GM18861 (cell line): ENCODE results near the gene TEX55.
A peak's percentile ranks its signal among the peaks of the same experiment; 100 is the strongest.
"Not testable (repeated sequence)": the region's sequence is repeated elsewhere in the genome, so short reads cannot be mapped to it uniquely, and the experiment has no call there.

Source experiments
- ATAC-seq: cut with Tn5 transposase; IDR thresholded peaks from one replicate; pipeline ENCODE4 v1.9.1; 2021; ENCODE audit not compliant: unreplicated experiment

TEX55 gene

GRCh38 chr3:119145500-119146167 lies at the start of gene TEX55:
Gene TEX55, plus strand, starts transcription at chr3:119146165. Its CDS starts 25 bp downstream, at chr3:119146190.
- ATAC-seq: no peak

GRCh38 chr3:119098003-119098402 lies 48.0 kb upstream of the TEX55 start:
- ATAC-seq: no peak

- ATAC-seq: peak; percentile 44
These were observed 47.2 kb upstream of the TEX55 start for GRCh38 chr3:119098619-119099222.

- ATAC-seq: no peak
These were observed 46.2 kb upstream of the TEX55 start for GRCh38 chr3:119099785-119100184.

- no peak for ATAC-seq
These were observed 41.9 kb upstream of the TEX55 start for GRCh38 chr3:119104031-119104430.

- not testable (repeated sequence) for ATAC-seq
These were observed 27.6 kb upstream of the TEX55 start for GRCh38 chr3:119118330-119118729.

- no peak for ATAC-seq
These were observed 25.5 kb upstream of the TEX55 start for GRCh38 chr3:119120480-119120879.

- no peak for ATAC-seq
These were observed 23.6 kb upstream of the TEX55 start for GRCh38 chr3:119122350-119122749.

- no peak for ATAC-seq
These were observed 20.6 kb upstream of the TEX55 start for GRCh38 chr3:119125342-119125741.

- no peak for ATAC-seq
These were observed 20.0 kb upstream of the TEX55 start for GRCh38 chr3:119125742-119126504.

GRCh38 chr3:119130291-119130690 lies 15.7 kb upstream of the TEX55 start:
- not testable (repeated sequence) for ATAC-seq

GRCh38 chr3:119132291-119132690 lies 13.7 kb upstream of the TEX55 start:
- not testable (repeated sequence) for ATAC-seq

- ATAC-seq: not testable (repeated sequence)
These were observed 6.6 kb upstream of the TEX55 start for GRCh38 chr3:119139360-119139759.

GRCh38 chr3:119140466-119140865 lies 5.5 kb upstream of the TEX55 start:
- no peak for ATAC-seq

GRCh38 chr3:119145128-119145499 lies 851 bp upstream of the TEX55 start:
- no peak for ATAC-seq

- no peak for ATAC-seq
These were observed 812 bp downstream of the TEX55 start for GRCh38 chr3:119146578-119147375.

GRCh38 chr3:119147494-119147893 lies 1.5 kb downstream of the TEX55 start:
- ATAC-seq: no peak

GRCh38 chr3:119148493-119149180 lies 2.7 kb downstream of the TEX55 start:
- no peak for ATAC-seq

- no peak for ATAC-seq
These were observed 3.5 kb downstream of the TEX55 start for GRCh38 chr3:119149484-119149883.

- no peak for ATAC-seq
These were observed 10.9 kb downstream of the TEX55 start for GRCh38 chr3:119156868-119157267.

- no peak for ATAC-seq
These were observed 12.0 kb downstream of the TEX55 start for GRCh38 chr3:119157971-119158370.
